SU-DHL-6 (cell line): Measurements from ENCODE around the gene CBY2.

Experiments used
- EZH2phosphoT487 ChIP-seq: fragments of 200-600 bp; sonication (generic), shearing (Covaris generic); conservative IDR thresholded peaks from 2 replicates; pipeline ENCODE4 v1.6.1; 2018; ENCODE audit warnings: mild to moderate bottlenecking, antibody characterized with exemption, low read length, moderate library complexity, mixed read lengths
- TF ChIP-seq, protein P1 (sequence below): fragments of 200-600 bp; sonication (generic); IDR thresholded peaks from one replicate; pipeline ENCODE4 v1.5.1; 2017; ENCODE audit warnings: antibody characterized with exemption, mild to moderate bottlenecking, low read length, moderate library complexity; ENCODE audit not compliant: insufficient read depth, poor library complexity, severe bottlenecking

DNA sequence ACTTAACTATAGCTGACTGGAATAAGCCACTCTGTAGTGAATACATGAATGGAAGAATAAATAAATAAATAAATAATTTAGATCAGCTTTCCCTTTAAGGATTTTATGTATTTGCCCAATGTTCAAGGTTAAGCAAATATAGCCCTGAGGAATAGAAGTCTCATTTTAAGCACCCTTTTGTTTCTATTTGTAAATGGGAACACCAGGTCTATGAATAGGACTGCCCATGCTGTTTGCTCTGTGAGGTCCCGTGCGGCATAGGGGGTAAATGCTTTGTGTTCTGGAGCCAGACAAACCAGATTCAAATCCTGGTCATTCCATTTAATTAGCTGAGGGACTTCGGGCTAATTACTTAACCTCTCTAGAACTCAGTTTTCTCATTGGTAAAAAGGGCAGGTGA is 29.3 kb downstream of the CBY2 start:
- TF ChIP-seq, protein P1, sequence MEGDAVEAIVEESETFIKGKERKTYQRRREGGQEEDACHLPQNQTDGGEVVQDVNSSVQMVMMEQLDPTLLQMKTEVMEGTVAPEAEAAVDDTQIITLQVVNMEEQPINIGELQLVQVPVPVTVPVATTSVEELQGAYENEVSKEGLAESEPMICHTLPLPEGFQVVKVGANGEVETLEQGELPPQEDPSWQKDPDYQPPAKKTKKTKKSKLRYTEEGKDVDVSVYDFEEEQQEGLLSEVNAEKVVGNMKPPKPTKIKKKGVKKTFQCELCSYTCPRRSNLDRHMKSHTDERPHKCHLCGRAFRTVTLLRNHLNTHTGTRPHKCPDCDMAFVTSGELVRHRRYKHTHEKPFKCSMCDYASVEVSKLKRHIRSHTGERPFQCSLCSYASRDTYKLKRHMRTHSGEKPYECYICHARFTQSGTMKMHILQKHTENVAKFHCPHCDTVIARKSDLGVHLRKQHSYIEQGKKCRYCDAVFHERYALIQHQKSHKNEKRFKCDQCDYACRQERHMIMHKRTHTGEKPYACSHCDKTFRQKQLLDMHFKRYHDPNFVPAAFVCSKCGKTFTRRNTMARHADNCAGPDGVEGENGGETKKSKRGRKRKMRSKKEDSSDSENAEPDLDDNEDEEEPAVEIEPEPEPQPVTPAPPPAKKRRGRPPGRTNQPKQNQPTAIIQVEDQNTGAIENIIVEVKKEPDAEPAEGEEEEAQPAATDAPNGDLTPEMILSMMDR, result no peak
- TF ChIP-seq EZH2phosphoT487, result no peak
